Astrocyte of the hippocampus (primary cell): Measurements from ENCODE around the gene SH3BP1.
"Not testable (repeated sequence)": the region's sequence is repeated elsewhere in the genome, so short reads cannot be mapped to it uniquely, and the experiment has no call there.

Experiments
- DNase-seq: peaks from one replicate; pipeline ENCODE4 v3.0.0; 2011; ENCODE audit warnings: low read depth, low spot score

SH3BP1 gene

DNA sequence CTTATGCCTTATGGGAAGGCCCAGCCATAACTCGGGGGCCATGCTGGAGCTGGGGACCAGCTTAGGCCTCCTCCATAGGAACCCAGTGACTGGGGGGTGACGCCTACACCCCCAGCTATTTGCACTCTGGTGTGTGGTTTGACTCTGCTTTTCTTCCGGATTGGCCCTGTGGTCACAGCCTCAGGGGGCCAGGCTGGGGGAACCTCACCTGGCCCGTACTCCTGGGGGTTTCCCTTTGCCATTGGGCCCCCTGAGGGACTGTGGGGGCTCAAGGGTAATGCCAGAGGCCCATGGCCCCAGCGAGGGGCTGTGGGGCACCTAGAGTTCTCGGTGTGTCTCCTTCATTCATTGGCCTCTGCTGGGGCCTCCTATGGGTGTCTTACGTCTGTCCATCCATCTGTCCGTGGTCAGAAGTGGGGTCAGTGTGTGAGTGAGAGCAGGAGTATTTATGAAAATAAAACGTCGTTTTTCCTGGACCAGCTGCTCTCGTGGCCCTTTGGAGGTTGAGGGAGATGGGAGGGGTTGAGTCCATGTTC is 6.3 kb upstream of the SH3BP1 start:
- no peak for DNase-seq

DNA sequence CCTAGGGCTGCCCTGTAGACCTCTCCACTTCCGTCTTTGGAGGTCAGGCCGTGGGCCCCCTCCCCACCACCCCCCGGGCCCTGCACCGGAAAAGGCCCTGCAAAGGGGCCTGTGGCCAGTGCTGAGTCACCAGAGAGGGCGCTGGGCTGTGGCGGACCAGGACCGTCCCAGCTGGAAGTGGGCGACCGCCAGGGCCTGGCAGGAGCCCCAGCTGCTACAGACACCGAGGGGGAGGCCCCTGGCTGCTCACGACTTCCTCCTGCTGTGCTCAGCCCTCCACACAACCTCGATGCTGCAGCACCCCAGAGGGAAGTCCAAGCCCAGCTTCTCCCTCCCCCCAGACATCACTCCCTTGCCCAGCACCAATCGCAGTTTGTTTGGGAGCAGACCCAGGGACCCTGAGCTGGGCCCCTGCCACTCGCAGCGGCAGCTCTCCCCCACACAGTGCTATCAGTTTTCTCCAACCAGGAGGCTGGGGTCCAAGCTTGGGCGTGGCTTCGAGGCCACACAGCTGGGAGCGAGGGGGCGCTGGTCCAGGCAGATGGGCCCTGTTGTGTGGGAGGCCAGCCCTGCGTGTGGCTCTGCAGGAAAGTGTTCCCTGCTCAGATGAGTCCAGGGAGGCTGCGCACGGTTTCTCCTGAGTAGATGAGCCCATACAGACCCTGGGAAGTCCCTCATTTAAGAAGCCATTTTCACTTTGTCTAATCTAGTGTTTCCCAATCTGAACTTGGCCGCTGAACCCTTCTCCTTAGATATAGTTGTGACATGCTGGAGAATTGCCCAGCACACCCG is 5.6 kb upstream of the SH3BP1 start:
- peak; percentile 94 for DNase-seq

DNA sequence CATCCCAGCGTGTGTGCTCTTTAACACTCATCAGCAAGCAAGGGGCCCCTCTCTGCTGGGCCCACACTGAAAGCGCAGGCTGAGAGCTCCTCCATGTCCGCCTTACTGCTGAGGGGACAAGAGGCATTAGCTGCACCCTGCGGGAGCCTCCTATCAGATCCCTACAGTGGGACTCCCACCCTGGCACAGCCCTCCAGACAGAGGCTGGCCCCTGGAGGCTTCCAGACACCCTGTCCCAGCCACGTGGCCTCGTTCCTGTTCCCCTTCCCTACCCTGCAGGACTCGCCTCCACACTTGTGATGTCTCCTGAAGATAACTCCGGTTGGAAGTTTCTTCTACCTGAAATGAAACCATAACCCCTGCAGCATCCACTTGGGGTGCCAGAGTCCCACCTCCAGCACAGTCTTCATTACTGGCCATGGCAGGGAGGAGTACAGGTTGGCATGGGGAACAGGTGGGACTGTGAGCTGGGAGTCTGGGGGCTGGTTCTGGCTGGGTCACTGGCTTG is 5.0 kb upstream of the SH3BP1 start:
- DNase-seq: peak; percentile 38

DNA sequence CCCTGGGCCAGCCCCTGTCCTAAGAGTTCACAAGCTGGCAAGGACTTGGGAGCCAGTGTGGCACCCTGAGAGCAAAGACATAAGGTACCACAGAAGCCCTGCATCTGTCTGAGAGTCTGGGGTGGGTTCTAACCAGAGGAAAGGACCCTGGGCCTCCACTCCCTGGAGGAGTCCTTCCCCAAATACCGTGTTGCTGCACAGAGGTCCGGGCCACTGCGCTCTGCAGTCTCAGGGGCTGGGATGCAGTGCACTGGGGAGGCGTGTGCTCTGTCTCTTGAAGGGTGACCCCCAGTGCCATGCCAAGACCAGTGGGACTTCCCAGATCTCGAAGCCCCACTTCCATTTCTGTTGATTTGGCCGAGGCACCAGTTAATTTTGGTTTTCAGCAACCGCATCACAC is 4.3 kb upstream of the SH3BP1 start:
- no peak for DNase-seq

DNA sequence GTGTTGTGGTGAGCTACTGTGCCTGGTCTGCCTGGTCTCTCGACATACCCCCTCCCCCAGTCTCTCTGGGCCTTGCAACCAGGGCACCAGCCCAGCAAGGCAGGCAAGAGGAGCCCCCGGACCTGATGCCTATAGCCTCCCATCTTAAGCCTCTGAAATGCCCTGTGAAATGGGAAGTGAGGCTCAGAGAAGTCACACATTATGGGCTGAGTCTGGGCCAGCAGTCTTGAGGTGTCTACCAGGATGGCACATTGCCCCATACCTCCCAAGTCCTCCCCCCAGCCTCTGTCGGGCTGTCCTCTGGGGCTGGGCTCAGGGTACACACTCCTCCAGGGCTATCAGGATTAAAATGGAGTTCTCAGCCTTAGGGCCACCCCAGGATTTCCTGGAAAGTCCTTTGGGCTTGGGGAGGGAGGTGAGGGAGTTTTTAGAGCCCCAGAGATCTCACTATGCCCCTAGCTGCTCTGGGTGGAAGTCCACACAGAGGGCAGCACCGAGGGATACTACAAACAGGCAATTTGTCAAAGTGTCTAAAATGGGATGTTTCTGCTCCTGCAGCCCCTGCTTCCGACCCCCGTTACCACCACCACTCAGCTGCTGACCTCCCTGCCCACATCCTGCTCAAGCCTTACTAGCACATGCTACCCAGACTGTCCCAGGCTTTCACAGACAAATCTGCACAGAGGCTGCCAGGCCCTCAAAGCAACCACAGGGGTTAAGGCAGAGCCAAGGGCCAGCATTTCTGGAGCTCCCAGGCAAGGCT is 3.1 kb upstream of the SH3BP1 start:
- DNase-seq: peak; percentile 86

- no peak for DNase-seq
Measured at GRCh38 chr22:37636949-37637273, 2.6 kb upstream of the SH3BP1 start.

- no peak for DNase-seq
Measured at GRCh38 chr22:37638391-37639069, 939 bp upstream of the SH3BP1 start.

- DNase-seq: no peak
Measured at GRCh38 chr22:37639771-37640590, 512 bp downstream of the SH3BP1 start.

GRCh38 chr22:37640591-37641560 is 1.4 kb downstream of the SH3BP1 start:
- DNase-seq: no peak

DNA sequence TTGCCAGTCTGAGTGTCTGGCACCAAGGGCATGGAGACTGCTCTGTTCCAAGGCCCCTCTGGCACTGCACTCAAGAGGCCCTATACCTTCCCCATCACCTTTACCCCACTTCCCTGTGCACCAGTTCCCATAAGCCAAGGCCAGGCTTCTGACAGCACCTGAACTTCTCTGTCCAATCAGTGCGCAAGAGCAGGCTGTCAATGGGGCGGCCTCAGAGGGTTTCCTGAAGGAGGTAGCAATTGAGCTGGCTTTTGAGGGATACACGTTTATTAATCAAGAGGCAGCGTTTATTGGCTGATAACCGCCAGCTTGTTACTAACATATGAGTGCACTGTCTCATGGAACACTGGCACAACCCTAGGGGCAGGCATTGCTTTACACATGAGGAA is 2.1 kb downstream of the SH3BP1 start:
- no peak for DNase-seq

DNA sequence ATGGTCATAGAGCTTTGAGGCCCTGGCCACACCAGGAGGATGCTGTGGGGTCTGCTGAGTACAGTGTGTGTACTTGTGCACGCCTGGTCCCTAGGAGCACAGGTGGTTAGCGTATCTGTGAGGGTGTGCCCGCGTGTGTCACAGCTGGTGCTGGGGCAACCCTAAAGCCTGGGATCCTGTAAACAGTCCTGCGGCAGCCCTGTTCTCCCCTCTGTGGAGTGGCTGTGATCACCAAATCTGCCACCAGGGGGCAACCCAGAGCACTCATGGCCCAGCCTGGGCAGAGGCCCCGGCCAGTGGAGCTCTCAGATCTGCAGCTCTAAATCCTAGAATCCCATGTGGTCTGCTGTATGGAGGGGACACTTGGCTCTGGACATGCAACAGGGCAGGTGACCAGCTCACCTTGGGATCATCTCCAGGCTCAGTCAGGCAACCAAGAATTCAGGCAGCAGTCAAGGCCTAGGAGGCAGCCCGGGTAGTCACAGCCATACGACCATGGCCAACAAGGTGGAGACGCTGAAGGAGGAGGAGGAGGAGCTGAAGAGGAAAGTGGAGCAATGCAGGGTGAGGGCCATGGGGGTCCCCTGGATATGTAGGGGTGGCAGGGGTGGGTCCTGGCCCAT is 3.9 kb downstream of the SH3BP1 start:
- DNase-seq: peak; percentile 90

- no peak for DNase-seq
Measured at GRCh38 chr22:37647317-37647716, 7.8 kb downstream of the SH3BP1 start.

DNA sequence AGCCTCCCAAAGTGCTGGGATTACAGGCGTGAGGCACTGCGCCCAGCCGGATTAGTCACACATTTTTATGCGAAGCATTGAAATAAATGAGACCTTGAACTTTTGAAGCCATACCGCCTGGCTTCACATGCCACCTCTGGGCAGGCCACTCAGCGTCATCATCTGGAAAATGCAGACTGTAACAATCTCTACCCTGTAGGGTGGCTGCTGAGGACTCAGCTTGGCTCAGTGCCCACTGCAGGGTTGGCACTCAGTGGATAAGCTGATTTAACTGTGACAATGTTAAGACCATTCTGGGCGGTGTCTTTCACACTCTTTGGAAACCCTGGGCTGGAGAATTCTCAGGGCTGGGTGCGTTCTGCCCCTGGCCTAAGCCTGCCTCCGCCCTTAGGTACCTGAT is 8.5 kb downstream of the SH3BP1 start:
- peak; percentile 91 for DNase-seq

GRCh38 chr22:37650463-37651136 is 11.1 kb downstream of the SH3BP1 start:
- DNase-seq: no peak

GRCh38 chr22:37654563-37655251 is 15.2 kb downstream of the SH3BP1 start:
- DNase-seq: no peak

DNA sequence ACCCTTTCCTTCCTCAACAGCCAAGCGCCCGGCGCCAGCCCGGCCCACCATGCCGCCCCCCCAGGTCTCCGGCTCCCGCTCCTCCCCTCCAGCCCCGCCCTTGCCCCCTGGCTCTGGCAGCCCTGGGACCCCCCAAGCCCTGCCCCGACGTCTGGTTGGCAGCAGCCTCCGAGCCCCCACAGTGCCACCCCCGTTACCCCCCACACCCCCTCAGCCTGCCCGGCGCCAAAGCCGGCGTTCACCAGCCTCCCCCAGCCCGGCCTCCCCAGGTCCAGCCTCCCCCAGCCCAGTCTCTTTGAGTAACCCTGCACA is 15.7 kb downstream of the SH3BP1 start:
- DNase-seq: no peak

GRCh38 chr22:37656583-37656982 is 17.1 kb downstream of the SH3BP1 start:
- not testable (repeated sequence) for DNase-seq

DNA sequence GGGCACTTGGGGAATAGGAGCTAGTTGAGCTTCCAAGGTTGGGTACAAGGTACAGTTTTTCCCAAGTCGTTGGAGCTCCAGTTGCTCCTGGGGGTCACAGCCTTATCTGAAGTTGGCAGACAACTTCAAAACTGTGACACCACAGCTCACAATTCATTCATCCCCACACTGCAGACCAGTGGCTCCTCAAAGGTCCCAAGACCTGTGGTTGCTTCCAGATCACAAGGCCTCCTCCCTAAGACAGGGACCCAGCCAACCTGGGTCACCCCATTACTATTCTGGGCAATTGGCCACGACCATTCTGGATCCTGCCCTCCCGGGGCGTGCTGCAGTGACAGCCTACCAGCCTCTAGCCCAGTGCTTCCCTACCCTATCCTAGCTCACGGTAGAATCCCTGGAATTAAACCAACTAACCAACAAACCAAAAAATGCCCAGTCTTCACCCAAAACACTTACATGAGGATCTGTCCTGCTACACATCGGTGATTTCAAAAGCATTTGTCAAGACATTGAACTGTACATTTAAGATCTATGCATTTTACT is 18.2 kb downstream of the SH3BP1 start:
- peak; percentile 17 for DNase-seq
